Brain microvascular endothelial cell (primary cell): Measurements from ENCODE around the gene VEGFD.

Experiments
- DNase-seq: peaks from one replicate; pipeline ENCODE4 v3.0.0-alpha.2; 2020
- H3K27ac ChIP-seq: fragments of 250-450 bp; sonication (Bioruptor Pico); 2 replicates; pipeline ENCODE4 v1.5.1; 2020; ENCODE audit warnings: mild to moderate bottlenecking, moderate library complexity
- H3K27me3 ChIP-seq: fragments of 250-450 bp; sonication (Bioruptor Pico); replicated peaks from 2 replicates; pipeline ENCODE4 v1.5.1; 2020; ENCODE audit warnings: mild to moderate bottlenecking
- H3K36me3 ChIP-seq: fragments of 250-450 bp; sonication (Bioruptor Pico); replicated peaks from 2 replicates; pipeline ENCODE4 v1.5.1; 2020; ENCODE audit warnings: mild to moderate bottlenecking
- H3K4me3 ChIP-seq: 2 replicates; pipeline ENCODE4 v1.5.1; 2011; ENCODE audit warnings: low read depth, mild to moderate bottlenecking, control low read depth, low read length, moderate library complexity
- in situ Hi-C: cut with HindIII; loops from 2 replicates; pipeline ENCODE4 v1.10.0; 2017; ENCODE audit warnings: low sequenced_read_pairs, low pct_ligation_motif_present
- TF ChIP-seq, protein P1 (sequence below): IDR thresholded peaks from 2 replicates; pipeline ENCODE4 v1.5.1; 2011; ENCODE audit warnings: low read depth, mild to moderate bottlenecking, moderate library complexity, low read length, control low read depth, inconsistent platforms; ENCODE audit errors: missing control alignments

The VEGFD gene

DNA sequence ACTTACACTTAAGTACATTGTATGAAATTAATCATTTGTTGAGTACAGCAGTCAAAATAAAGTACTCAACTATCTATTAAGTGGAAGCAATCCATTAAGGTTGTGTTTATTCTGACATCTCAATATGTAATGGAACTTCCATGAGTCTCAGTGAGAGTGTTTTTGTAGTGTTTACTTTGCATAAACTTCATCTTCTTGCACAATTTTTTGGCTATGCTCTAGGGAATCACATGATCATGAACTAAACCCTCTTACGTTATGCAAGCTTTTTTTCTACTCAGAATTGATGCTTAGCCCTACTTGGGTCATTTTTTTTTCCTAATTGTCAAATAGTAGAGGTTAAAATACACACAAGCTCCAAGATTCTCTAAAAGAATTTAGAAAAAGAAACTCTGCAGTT is 27.8 kb downstream of the VEGFD start:
- Histone ChIP-seq H3K27me3 (no peaks in the 10 kb centered on the region), H3K36me3 (no peaks in the 10 kb centered on the region), H3K27ac (no peak overlapping the region), H3K4me3 (no peak overlapping the region)
- TF ChIP-seq, protein P1, sequence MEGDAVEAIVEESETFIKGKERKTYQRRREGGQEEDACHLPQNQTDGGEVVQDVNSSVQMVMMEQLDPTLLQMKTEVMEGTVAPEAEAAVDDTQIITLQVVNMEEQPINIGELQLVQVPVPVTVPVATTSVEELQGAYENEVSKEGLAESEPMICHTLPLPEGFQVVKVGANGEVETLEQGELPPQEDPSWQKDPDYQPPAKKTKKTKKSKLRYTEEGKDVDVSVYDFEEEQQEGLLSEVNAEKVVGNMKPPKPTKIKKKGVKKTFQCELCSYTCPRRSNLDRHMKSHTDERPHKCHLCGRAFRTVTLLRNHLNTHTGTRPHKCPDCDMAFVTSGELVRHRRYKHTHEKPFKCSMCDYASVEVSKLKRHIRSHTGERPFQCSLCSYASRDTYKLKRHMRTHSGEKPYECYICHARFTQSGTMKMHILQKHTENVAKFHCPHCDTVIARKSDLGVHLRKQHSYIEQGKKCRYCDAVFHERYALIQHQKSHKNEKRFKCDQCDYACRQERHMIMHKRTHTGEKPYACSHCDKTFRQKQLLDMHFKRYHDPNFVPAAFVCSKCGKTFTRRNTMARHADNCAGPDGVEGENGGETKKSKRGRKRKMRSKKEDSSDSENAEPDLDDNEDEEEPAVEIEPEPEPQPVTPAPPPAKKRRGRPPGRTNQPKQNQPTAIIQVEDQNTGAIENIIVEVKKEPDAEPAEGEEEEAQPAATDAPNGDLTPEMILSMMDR = no peak
- in situ Hi-C loops = no loop called here
- no peak for DNase-seq

DNA sequence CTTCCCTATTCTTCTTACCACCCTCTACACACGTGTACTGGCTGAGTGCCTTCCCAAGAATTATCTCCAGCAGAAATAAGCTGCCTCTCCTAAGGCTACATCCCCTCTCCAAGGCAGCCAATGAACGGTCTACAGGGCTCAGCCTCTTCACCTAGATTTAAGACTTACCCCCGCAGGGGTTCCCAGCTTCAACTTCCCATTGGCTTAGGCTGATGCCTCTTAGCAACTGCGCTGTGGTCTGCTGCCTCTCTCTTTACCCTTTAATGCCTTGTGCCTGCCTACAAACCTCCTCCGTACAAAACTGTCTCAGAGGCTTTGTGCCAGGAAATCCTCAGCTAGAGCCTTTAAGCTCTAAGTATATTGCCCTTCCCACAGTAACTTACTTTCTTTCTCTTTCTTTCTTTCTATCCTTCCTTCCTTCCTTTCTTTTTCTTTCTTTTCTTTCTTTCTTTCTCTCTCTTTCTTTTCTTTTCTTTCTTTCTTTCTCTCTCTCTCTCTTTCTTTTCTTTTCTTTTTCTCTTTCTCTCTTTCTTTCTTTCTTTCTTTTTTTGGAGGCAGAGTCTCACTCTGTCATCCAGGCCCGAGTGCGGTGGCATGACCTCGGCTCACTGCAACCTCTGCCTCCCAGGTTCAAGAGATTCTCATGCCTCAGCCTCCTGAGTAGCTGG is 33.8 kb downstream of the VEGFD start:
- H3K27me3 ChIP-seq = no peaks in the 10 kb centered on the region
- no peak for DNase-seq
- H3K36me3 ChIP-seq = no peaks in the 10 kb centered on the region
- in situ Hi-C loops = no loop called here
- TF ChIP-seq, protein P1 = no peak
- H3K27ac ChIP-seq = no peak overlapping the region
- no peak overlapping the region for H3K4me3 ChIP-seq

DNA sequence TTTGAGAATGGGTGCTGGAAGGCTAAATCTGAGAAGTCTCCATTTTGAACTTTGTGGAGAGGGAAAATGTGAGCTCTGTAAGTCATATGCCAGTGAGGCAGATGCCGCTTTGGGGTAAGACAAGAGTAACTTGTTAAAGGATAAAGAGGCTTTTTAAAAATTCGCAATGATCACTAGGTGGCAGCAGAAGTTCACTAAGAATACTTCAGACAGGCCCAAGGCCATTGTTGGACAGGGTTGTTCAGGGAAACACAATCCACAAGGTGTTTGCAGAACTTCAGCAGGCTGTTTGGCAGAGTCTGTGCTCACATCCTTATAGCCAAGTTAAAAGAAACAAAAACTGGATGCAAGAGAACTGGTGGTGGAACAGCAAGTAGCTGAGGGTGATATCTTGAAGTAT is 35.2 kb downstream of the VEGFD start:
- H3K36me3 ChIP-seq = no peaks in the 10 kb centered on the region
- no peak overlapping the region for H3K4me3 ChIP-seq
- no peak overlapping the region for H3K27ac ChIP-seq
- in situ Hi-C loops = no loop called here
- TF ChIP-seq, protein P1 = peak; percentile 59
- DNase-seq = peak; percentile 50
- no peaks in the 10 kb centered on the region for H3K27me3 ChIP-seq

DNA sequence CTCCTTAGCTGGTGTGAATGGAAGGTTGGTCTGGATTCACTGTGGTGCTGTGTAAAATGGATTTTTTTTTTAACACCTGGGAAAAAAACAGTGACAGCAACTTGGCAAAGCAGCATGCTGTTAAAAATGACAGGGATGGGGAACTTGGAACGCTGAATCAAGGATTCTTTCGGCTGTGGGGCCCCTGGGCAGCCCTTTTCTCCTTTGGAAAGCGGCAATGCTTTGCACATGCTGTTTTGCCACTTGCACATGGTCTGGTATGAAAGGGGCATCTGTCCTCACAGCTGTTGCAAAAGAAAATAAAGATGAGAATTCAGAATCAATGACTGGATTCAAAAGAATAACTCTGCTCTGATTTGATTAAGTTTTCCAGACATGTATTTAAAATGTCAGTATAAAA is 38.2 kb downstream of the VEGFD start:
- in situ Hi-C loops = no loop called here
- Histone ChIP-seq H3K36me3 (no peaks in the 10 kb centered on the region), H3K4me3 (no peak overlapping the region), H3K27me3 (no peaks in the 10 kb centered on the region), H3K27ac (no peak overlapping the region)
- DNase-seq = no peak
- TF ChIP-seq, protein P1 = no peak

DNA sequence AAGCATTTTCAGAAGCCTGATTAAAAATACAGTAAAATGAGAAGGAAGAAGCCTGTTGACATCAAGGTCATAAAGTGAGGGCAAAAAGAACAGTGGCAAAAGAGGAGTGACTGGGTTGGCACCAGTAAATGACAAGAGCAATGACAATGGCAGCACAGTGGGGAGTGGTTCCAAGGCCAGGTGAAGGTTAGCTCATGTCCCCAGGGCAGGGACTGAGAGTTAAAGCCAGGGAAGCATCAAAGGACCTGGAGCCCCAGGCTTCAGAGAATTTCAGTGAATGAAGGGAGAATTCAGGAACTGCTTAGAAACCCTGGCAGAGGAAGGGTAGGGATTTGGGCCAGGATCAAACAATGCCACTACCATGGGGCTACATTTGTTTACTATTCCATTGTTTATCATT is 40.1 kb downstream of the VEGFD start:
- no peak overlapping the region for H3K27ac ChIP-seq
- TF ChIP-seq, protein P1 = no peak
- H3K27me3 ChIP-seq = no peaks in the 10 kb centered on the region
- no peak for DNase-seq
- H3K4me3 ChIP-seq = no peak overlapping the region
- H3K36me3 ChIP-seq = no peaks in the 10 kb centered on the region
- in situ Hi-C loops = no loop called here

DNA sequence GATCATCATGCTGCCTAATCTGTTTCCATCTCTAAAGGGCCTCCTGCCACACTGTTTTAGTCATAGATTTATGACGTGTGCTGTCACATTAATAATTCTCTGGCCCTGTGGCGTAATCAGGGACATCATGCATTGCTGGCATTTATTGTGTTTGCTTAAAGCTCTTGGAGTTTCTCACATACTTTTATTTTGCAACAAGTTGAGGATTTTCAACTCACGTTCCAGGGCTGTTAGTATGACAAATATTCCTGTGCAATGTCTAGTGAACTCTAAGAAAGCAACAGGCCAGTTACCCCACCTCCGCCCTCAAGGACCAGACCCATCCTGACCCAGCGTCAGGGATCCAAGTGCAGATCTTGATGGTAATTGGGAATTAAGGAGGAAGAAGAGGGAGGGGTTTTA is 41.1 kb downstream of the VEGFD start:
- H3K27ac ChIP-seq = no peak overlapping the region
- H3K4me3 ChIP-seq = no peak overlapping the region
- H3K36me3 ChIP-seq = no peaks in the 10 kb centered on the region
- in situ Hi-C loops = no loop called here
- TF ChIP-seq, protein P1 = no peak
- no peaks in the 10 kb centered on the region for H3K27me3 ChIP-seq
- no peak for DNase-seq
